WI38 (cell line): ENCODE measurements around the gene AIMP1.

ENCODE experiments used
- H3K4me3 ChIP-seq: 2 replicates; pipeline ENCODE4 v1.5.1; 2011; ENCODE audit warnings: low read depth, mild to moderate bottlenecking, control low read depth, low read length
- TF ChIP-seq, protein P1 (sequence below): IDR thresholded peaks from 2 replicates; pipeline ENCODE4 v1.5.1; 2012; ENCODE audit warnings: low read depth, mild to moderate bottlenecking, control low read depth, low read length

The AIMP1 gene

DNA sequence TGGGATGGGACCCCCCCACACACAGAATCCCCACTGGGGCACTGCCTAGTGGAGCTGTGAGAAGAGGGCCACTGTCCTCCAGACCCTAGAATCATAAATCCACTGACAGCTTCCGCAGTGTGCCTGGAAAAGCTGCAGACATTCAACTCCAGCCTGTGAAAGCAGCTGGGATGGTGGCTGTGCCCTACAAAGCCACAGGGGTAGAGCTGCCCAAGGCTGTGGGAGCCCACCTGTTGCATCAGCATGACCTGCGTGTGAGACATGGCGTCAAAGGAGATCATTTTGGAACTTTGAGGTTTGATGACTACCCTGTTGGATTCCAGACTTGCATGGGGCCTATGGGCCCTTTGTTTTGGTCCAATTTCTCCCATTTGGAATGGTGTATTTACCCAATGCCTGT is 22.3 kb downstream of the AIMP1 start:
- TF ChIP-seq, protein P1, sequence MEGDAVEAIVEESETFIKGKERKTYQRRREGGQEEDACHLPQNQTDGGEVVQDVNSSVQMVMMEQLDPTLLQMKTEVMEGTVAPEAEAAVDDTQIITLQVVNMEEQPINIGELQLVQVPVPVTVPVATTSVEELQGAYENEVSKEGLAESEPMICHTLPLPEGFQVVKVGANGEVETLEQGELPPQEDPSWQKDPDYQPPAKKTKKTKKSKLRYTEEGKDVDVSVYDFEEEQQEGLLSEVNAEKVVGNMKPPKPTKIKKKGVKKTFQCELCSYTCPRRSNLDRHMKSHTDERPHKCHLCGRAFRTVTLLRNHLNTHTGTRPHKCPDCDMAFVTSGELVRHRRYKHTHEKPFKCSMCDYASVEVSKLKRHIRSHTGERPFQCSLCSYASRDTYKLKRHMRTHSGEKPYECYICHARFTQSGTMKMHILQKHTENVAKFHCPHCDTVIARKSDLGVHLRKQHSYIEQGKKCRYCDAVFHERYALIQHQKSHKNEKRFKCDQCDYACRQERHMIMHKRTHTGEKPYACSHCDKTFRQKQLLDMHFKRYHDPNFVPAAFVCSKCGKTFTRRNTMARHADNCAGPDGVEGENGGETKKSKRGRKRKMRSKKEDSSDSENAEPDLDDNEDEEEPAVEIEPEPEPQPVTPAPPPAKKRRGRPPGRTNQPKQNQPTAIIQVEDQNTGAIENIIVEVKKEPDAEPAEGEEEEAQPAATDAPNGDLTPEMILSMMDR, result no peak
- no peak overlapping the region for H3K4me3 ChIP-seq

DNA sequence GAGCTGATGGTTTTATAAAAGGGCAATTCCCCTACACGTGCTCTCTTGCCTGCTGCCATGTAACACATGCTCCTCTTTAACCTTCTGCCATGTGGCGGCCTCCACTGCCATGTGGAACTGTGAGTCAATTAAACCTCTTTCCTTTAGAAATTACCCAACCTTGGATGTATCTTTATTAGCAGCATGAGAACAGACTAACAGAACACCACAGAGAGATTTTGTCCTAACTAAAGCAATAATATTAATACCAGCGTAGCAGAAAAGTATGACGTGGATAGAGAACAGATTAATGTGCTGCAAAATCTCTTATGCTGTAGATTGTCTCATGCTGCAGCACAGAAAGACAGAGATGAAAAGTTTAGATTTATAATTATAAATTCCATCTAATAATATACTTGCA is 23.1 kb downstream of the AIMP1 start:
- TF ChIP-seq, protein P1, result no peak
- H3K4me3 ChIP-seq, result no peak overlapping the region

DNA sequence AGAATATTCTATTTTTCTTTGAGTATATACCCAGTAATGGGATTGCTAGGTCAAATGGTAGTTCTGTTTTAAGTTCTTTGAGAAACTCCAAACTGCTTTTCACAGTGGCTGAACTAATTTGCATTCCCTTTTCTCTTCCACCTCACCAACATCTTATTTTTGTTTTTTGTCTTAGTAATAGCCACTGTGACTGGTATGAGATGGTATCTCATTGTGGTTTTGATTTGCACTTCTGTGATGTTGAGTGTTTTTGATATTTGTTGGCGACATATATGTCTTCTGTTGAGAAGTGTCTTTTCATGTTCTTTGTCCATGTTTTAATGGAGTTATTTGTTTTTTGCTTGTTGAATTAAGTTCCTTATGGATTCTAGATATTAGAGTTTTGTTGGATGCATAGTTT is 24.4 kb downstream of the AIMP1 start:
- TF ChIP-seq, protein P1, result no peak
- no peak overlapping the region for H3K4me3 ChIP-seq

DNA sequence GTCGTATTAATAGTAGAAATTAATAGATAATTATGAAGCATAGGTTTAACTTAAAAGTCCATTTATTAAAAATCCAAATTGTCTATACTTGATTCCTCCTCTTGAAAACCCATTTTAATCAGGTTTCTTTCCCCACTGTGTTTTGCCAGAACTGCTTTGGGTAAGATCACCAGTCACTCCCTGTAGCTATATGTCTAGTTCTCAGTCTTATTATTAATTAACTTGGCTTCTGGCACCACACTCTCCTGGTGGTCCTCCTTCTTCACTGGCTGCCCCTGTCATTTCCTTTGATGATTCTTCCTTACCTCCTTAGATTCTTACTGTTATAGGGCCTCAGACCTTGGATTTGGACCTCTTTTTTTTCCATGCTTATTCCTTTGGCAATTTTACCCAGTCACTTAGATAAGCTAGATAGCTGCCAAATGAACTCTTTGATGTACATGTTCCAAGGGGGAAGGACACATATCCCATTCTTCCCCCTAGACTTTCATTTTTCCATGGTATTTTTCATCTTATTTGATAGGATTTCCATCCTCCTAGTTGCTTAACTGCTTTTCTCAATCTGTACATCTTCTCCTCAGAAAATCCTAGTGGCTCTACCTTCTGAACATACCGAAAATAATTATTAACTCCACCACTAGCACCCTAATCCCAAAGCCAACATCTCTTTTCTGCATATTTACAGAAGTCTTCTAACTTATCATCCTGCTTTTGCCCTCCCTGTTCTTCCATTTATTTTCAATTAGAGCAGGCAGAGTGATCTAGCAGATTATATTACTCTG is 27.7 kb downstream of the AIMP1 start:
- H3K4me3 ChIP-seq, result no peak overlapping the region
- TF ChIP-seq, protein P1, result no peak

DNA sequence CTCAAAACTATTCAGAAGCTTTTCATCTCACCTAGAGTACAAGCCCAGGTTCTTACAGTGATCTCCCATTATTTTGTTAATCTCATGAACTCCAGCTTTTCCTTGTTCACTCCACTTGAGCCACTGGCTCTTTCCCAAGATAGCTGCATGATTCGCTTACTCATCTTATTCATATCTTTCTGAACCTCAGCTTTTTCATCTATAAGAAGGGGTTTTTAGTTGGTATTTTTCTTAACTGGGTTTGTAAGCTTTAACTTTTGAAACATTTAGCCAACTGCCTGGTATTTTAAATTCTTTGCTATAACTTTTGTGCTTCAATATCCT is 28.3 kb downstream of the AIMP1 start:
- TF ChIP-seq, protein P1, result no peak
- H3K4me3 ChIP-seq, result no peak overlapping the region

DNA sequence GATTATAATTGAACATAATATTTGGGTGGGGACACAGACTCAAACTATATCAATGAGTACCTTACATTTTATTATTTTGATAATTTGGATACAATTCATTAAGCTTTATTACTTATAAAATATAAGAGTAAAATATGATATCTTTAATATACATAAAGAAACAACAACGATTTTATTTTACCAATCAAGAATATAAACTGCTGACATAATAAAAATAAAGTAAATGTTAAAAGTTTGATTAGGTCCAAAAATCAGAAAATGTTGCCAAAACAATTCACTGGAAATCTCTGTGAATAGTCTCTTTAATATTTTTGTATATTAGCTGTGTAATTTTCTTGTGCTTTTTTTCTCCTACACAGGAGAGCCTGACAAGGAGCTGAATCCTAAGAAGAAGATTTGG is 30.8 kb downstream of the AIMP1 start:
- H3K4me3 ChIP-seq, result no peak overlapping the region
- TF ChIP-seq, protein P1, result no peak

DNA sequence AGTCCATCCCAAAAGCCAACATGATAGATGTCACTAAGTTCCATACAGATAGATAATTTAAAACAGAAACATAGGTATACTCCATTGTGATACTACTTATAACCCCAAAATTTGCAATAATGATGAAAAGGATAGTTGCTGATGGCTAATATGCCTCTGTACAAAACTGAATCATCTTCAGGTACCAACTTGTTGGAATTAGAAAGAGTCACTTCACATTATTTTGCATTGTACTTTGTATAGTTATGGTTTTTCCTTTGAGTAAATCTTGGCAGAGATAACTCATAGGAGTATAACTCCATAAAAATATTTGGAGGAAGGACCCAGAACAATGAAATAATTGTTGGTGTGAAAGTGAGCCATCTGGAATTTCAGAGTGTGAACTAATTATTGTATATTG is 34.7 kb downstream of the AIMP1 start:
- TF ChIP-seq, protein P1, result no peak
- H3K4me3 ChIP-seq, result no peak overlapping the region
